H1 (cell line): ENCODE results near the gene VSTM2B. TPM values are rescaled to one million over a fixed set of nuclear protein-coding genes. Genes with fewer than 3 reads are reported as not detected.

ENCODE experiments used
- CTCF ChIA-PET: fragments of 300-600 bp; sonication (Branson Sonifier 250); formaldehyde crosslinking; loops from one replicate; lab custom pipeline; 2021; ENCODE audit not compliant: partially characterized antibody; lab: Charles Lee
- POLR2A ChIA-PET: fragments of 300-600 bp; sonication (Branson Sonifier 250); formaldehyde crosslinking; loops from one replicate; lab custom pipeline; 2021; ENCODE audit warnings: inconsistent platforms; ENCODE audit not compliant: partially characterized antibody; lab: Charles Lee
- DNase-seq, 2 experiments: peaks; one replicate each; pipeline versions ENCODE4 v3.0.0 to v3.0.0-alpha.2; 2010 to 2022; ENCODE audit warnings: low spot score in 2 of 2, low read depth in 1 of 2, mixed read lengths in 1 of 2
- FAIRE-seq: peaks from 2 replicates; lab custom pipeline; 2011; peaks lifted over from hg19 to GRCh38; lab: Jason Lieb, UNC
- H2AFZ ChIP-seq: 2 replicates; pipeline ENCODE4 v1.8.1; 2012; ENCODE audit warnings: low read length, inconsistent platforms
- H2AK5ac ChIP-seq: 2 replicates; pipeline ENCODE4 v1.6.1; 2013; ENCODE audit warnings: low read depth, low read length
- H2BK120ac ChIP-seq: replicated peaks from 2 replicates; pipeline ENCODE3; 2013; ENCODE audit warnings: low read depth, low read length, inconsistent platforms
- H2BK12ac ChIP-seq: 2 replicates; pipeline ENCODE4 v1.6.1; 2013; ENCODE audit warnings: low read depth, low read length
- H2BK15ac ChIP-seq: 2 replicates; pipeline ENCODE4 v1.6.1; 2013; ENCODE audit warnings: low read length
- H2BK20ac ChIP-seq: 2 replicates; pipeline ENCODE4 v1.6.1; 2013; ENCODE audit warnings: low read length
- H2BK5ac ChIP-seq: 2 replicates; pipeline ENCODE4 v1.6.1; 2013; ENCODE audit warnings: low read depth, low read length
- H3K14ac ChIP-seq: 2 replicates; pipeline ENCODE4 v1.6.1; 2013; ENCODE audit warnings: inconsistent platforms; ENCODE audit not compliant: insufficient read length
- H3K18ac ChIP-seq: 2 replicates; pipeline ENCODE4 v1.6.1; 2013; ENCODE audit warnings: low read length; ENCODE audit errors: extremely low read depth
- H3K23ac ChIP-seq: 2 replicates; pipeline ENCODE4 v1.6.1; 2013; ENCODE audit warnings: inconsistent platforms; ENCODE audit not compliant: insufficient read length
- H3K23me2 ChIP-seq: 2 replicates; pipeline ENCODE4 v1.6.1; 2013; ENCODE audit warnings: low read depth, low read length
- H3K27ac ChIP-seq: 2 replicates; pipeline ENCODE4 v1.6.1; 2011; ENCODE audit warnings: low read depth, low read length, inconsistent platforms
- H3K27me3 ChIP-seq, 4 experiments: replicated peaks in 1 of 4; 1 replicate in 1 of 4; 2 replicates in 3 of 4; pipeline versions ENCODE4 v1.6.1 to v1.8.1; 2011 to 2013; ENCODE audit warnings: low read length in 3 of 4, mild to moderate bottlenecking in 3 of 4, inconsistent platforms in 2 of 4, mixed read lengths in 2 of 4, moderate library complexity in 1 of 4; ENCODE audit not compliant: control insufficient read depth in 3 of 4, insufficient read depth in 3 of 4; ENCODE audit errors: extremely low read depth in 1 of 4
- H3K36me3 ChIP-seq, 4 experiments: 2 replicates each; pipeline versions ENCODE4 v1.6.1 to v1.8.1; 2011 to 2013; ENCODE audit warnings: mild to moderate bottlenecking in 4 of 4, low read length in 3 of 4, moderate library complexity in 2 of 4, control low read depth in 1 of 4, inconsistent platforms in 1 of 4; ENCODE audit not compliant: insufficient read depth in 4 of 4, control insufficient read depth in 2 of 4
- H3K4ac ChIP-seq: replicated peaks from 2 replicates; pipeline ENCODE3; 2013; ENCODE audit warnings: low read length, low read depth, mixed read lengths, inconsistent platforms; ENCODE audit not compliant: insufficient read length
- H3K4me1 ChIP-seq, 4 experiments: replicated peaks in 1 of 4; 1 replicate in 1 of 4; 2 replicates in 3 of 4; pipeline versions ENCODE4 v1.6.1 to v1.8.1; 2011 to 2013; ENCODE audit warnings: low read length in 3 of 4, inconsistent platforms in 2 of 4, mixed read lengths in 1 of 4; ENCODE audit not compliant: insufficient read depth in 4 of 4, control insufficient read depth in 3 of 4
- H3K4me2 ChIP-seq, 2 experiments: 2 replicates each; pipeline versions ENCODE4 v1.6.1 to v1.8.1; 2011 to 2013; ENCODE audit warnings: low read depth in 2 of 2, low read length in 2 of 2, control low read depth in 1 of 2, inconsistent platforms in 1 of 2, mild to moderate bottlenecking in 1 of 2; ENCODE audit not compliant: insufficient read depth in 1 of 2
- H3K4me3 ChIP-seq, 4 experiments: fragments of 200-600, 300-600 bp in 1 of 4; sonication (generic), shearing (Covaris generic), sonication (Bioruptor Twin) in 1 of 4; 2 replicates each; pipeline versions ENCODE4 v1.5.1 to v1.8.1; 2011 to 2016; ENCODE audit warnings: low read length in 4 of 4, low read depth in 3 of 4, control low read depth in 2 of 4, inconsistent platforms in 2 of 4, mild to moderate bottlenecking in 2 of 4, mixed read lengths in 1 of 4, moderate library complexity in 1 of 4; ENCODE audit not compliant: insufficient read depth in 2 of 4; ENCODE audit errors: extremely low read depth in 1 of 4
- H3K56ac ChIP-seq: replicated peaks from 2 replicates; pipeline ENCODE3; 2013; ENCODE audit warnings: low read depth, mild to moderate bottlenecking, mixed read lengths, low read length, inconsistent platforms; ENCODE audit not compliant: insufficient read length
- H3K79me1 ChIP-seq: 2 replicates; pipeline ENCODE4 v1.6.1; 2013; ENCODE audit warnings: low read depth, low read length, control low read depth
- H3K79me2 ChIP-seq, 2 experiments: 2 replicates each; pipeline versions ENCODE4 v1.6.1 to v1.8.1; 2012 to 2013; ENCODE audit warnings: low read length in 2 of 2, mild to moderate bottlenecking in 2 of 2, inconsistent platforms in 1 of 2; ENCODE audit not compliant: insufficient read depth in 2 of 2, control insufficient read depth in 1 of 2
- H3K9ac ChIP-seq, 4 experiments: replicated peaks in 1 of 4; 1 replicate in 1 of 4; 2 replicates in 3 of 4; pipeline versions ENCODE4 v1.6.1 to v1.8.1; 2011 to 2013; ENCODE audit warnings: low read depth in 3 of 4, low read length in 3 of 4, control low read depth in 2 of 4, mild to moderate bottlenecking in 2 of 4, moderate library complexity in 2 of 4, inconsistent platforms in 1 of 4; ENCODE audit errors: extremely low read depth in 1 of 4
- H3K9me3 ChIP-seq, 2 experiments: 2 replicates each; pipeline versions ENCODE4 v1.6.1 to v1.8.1; 2012 to 2013; ENCODE audit warnings: mild to moderate bottlenecking in 2 of 2, moderate library complexity in 2 of 2, control low read depth in 1 of 2, inconsistent platforms in 1 of 2, low read depth in 1 of 2, low read length in 1 of 2, mixed read lengths in 1 of 2; ENCODE audit not compliant: insufficient read depth in 2 of 2
- H4K20me1 ChIP-seq, 2 experiments: replicated peaks in 1 of 2; 2 replicates each; pipeline versions ENCODE3 to v1.8.1; 2011 to 2013; ENCODE audit warnings: inconsistent platforms in 2 of 2, low read length in 2 of 2, mild to moderate bottlenecking in 1 of 2; ENCODE audit not compliant: insufficient read depth in 2 of 2, control insufficient read depth in 1 of 2
- H4K5ac ChIP-seq: 2 replicates; pipeline ENCODE4 v1.6.1; 2013; ENCODE audit warnings: low read length, low read depth, mixed read lengths, inconsistent platforms; ENCODE audit not compliant: insufficient read length
- H4K8ac ChIP-seq: 2 replicates; pipeline ENCODE4 v1.8.0; 2013; ENCODE audit warnings: mild to moderate bottlenecking, moderate library complexity, low read length, inconsistent platforms; ENCODE audit not compliant: insufficient read depth; ENCODE audit errors: extremely low read depth
- H4K91ac ChIP-seq: replicated peaks from 2 replicates; pipeline ENCODE3; 2013; ENCODE audit warnings: low read length, mixed read lengths, inconsistent platforms; ENCODE audit not compliant: insufficient read length
- CREB1 ChIP-seq: IDR thresholded peaks from 2 replicates; pipeline ENCODE4 v1.6.1; 2012; ENCODE audit warnings: inconsistent platforms
- MAFK ChIP-seq: IDR thresholded peaks from 2 replicates; pipeline ENCODE4 v1.6.1; 2012; ENCODE audit warnings: low read depth, mild to moderate bottlenecking, improper control_type of control experiment, low read length
- ZNF274 ChIP-seq: IDR thresholded peaks from 2 replicates; pipeline ENCODE4 v1.7.0; 2012; ENCODE audit warnings: low read length, borderline replicate concordance; ENCODE audit errors: extremely low read depth
- WGBS, 2 experiments: shearing (Covaris generic) in 1 of 2; methylation state at CpG; one replicate each; pipeline versions ENCODE4 v1.1.6 to v1.1.7; 2013 to 2015; ENCODE audit warnings: low lambda C conversion rate in 2 of 2, mixed read lengths in 2 of 2, inconsistent platforms in 1 of 2, low coverage in 1 of 2, missing lambda C conversion rate in 1 of 2; ENCODE audit not compliant: insufficient replicate concordance in 2 of 2, insufficient coverage in 1 of 2, insufficient read length in 1 of 2; ENCODE audit errors: extremely low coverage in 1 of 2, missing lambda C conversion rate in 1 of 2; 5-methylcytosine and 5-hydroxymethylcytosine counted together
- polyA plus RNA-seq, 7 experiments: library from polyadenylated mRNA; depleted of rRNA in 3 of 7; stranded (reverse) in 5 of 7; unstranded in 2 of 7; fragments of >200 nt in 5 of 7; fragments of 200-250 nt in 2 of 7; gene quantifications; 1 replicate in 5 of 7; 2 replicates in 1 of 7; 4 replicates in 1 of 7; pipeline versions ENCODE4 v1.2.1 to v1.2.3, GENCODE V29; 2011 to 2013; ENCODE audit warnings: missing spikeins in 2 of 7, mixed read lengths in 2 of 7
- total RNA-seq: library from RNA; stranded (reverse); fragmentation: NEBNext Ultra II Directional; extraction: Animal tissue kit (Norgen Biotek cat#: 25700); gene quantifications from 2 replicates; pipeline ENCODE4 v1.2.1, GENCODE V29; 2021

Gene VSTM2B
- total and polyA plus RNA-seq, 2 of the 8 experiments (the other 6 are each of a cell fraction or from before 2014, with no cell fraction given): 0.82 to 1.5 TPM

- Histone ChIP-seq H3K4me1 (peaks cover 0 to 2% (median 0%) of the 10 kb centered on the region in 4 experiments; a peak in 2 of 7 replicates), H3K27ac (no peak overlapping the region), H2AK5ac (no peak overlapping the region), H3K4me2 (no peak overlapping the region), H4K20me1 (no peaks in the 10 kb centered on the region), H3K79me1 (no peaks in the 10 kb centered on the region), H3K23ac (no peak overlapping the region), H2BK120ac (no peak overlapping the region), H3K56ac (no peak overlapping the region), H2BK20ac (no peak overlapping the region), H2BK5ac (no peak overlapping the region), H3K18ac (no peak overlapping the region), H3K9ac (no peak overlapping the region), H2BK12ac (no peak overlapping the region), H3K36me3 (no peaks in the 10 kb centered on the region), H2BK15ac (no peak overlapping the region), H3K4ac (no peak overlapping the region), H2AFZ (no peak overlapping the region), H3K23me2 (no peaks in the 10 kb centered on the region; the same call in 1 of the 2 replicates), H3K27me3 (no peaks in the 10 kb centered on the region; a peak in 1 of 7 replicates), H4K91ac (no peak overlapping the region), H3K9me3 (no peaks in the 10 kb centered on the region), H3K4me3 (no peak overlapping the region), H4K8ac (no peak overlapping the region), H3K79me2 (no peaks in the 10 kb centered on the region), H4K5ac (no peak overlapping the region), H3K14ac (no peak overlapping the region)
- FAIRE-seq: no peak
- WGBS, 2 experiments: 55% methylated on average over 7 of the region's 7 CpGs; no CpG with 5 or more reads in 1 of the 2 experiments
- peak in 1 of 2 experiments; percentile 41 for DNase-seq
- CTCF ChIA-PET: interaction anchor here (1.6 kb wide), 1 partner anchor 35 kb away, joined by 3 read pairs; no protein-coding TSS in a partner anchor
- POLR2A ChIA-PET: no interaction called here
- TF ChIP-seq MAFK: no peak
- TF ChIP-seq ZNF274: no peak
- no peak for TF ChIP-seq CREB1
Measured at GRCh38 chr19:29492769-29493168, 33.0 kb upstream of the VSTM2B start.
